Keratinocyte (primary cell): Measurements from ENCODE around the gene NFIC. TPM values are rescaled to one million over a fixed set of nuclear protein-coding genes. Genes with fewer than 3 reads are reported as not detected.
A peak's percentile ranks its signal among the peaks of the same experiment; 100 is the strongest.

ENCODE experiments used
- DNase-seq: peaks from one replicate; pipeline ENCODE4 v3.0.0-alpha.2; 2011; ENCODE audit warnings: low read depth, missing footprints, low spot score
- FAIRE-seq: peaks from 2 replicates; lab custom pipeline; 2011; peaks lifted over from hg19 to GRCh38; lab: Jason Lieb, UNC
- H2AFZ ChIP-seq: 2 replicates; pipeline ENCODE4 v1.6.0; 2012; ENCODE audit warnings: low read length, control low read depth, inconsistent platforms; ENCODE audit not compliant: control insufficient read depth
- H3K27ac ChIP-seq: 2 replicates; pipeline ENCODE4 v1.5.1; 2011; ENCODE audit warnings: low read length; ENCODE audit not compliant: control insufficient read depth, insufficient read depth
- H3K27me3 ChIP-seq: 3 replicates; pipeline ENCODE4 v1.6.0; 2011; ENCODE audit warnings: low read length; ENCODE audit not compliant: control insufficient read depth, insufficient read depth; ENCODE audit errors: extremely low read depth
- H3K36me3 ChIP-seq, 2 experiments: 2 replicates in 1 of 2; 3 replicates in 1 of 2; pipeline ENCODE4 v1.5.1; 2011; ENCODE audit warnings: low read length in 2 of 2, mild to moderate bottlenecking in 1 of 2; ENCODE audit not compliant: control insufficient read depth in 2 of 2, insufficient read depth in 2 of 2; ENCODE audit errors: extremely low read depth in 1 of 2
- H3K4me1 ChIP-seq: 3 replicates; pipeline ENCODE4 v1.5.1; 2011; ENCODE audit warnings: low read length; ENCODE audit not compliant: control insufficient read depth, insufficient read depth; ENCODE audit errors: extremely low read depth
- H3K4me2 ChIP-seq: 3 replicates; pipeline ENCODE4 v1.6.0; 2011; ENCODE audit warnings: low read depth, low read length; ENCODE audit not compliant: control insufficient read depth, insufficient read depth; ENCODE audit errors: extremely low read depth
- H3K4me3 ChIP-seq, 3 experiments: fragments of 200-600 bp in 1 of 3; sonication (generic) in 1 of 3; 2 replicates in 2 of 3; 3 replicates in 1 of 3; pipeline ENCODE4 v1.5.1; 2011 to 2016; ENCODE audit warnings: low read length in 3 of 3, mild to moderate bottlenecking in 3 of 3, control low read depth in 2 of 3, inconsistent platforms in 1 of 3, low read depth in 1 of 3, mixed read lengths in 1 of 3, mixed run types in 1 of 3, moderate library complexity in 1 of 3; ENCODE audit not compliant: control insufficient read depth in 2 of 3, insufficient read depth in 2 of 3; ENCODE audit errors: extremely low read depth in 1 of 3
- H3K79me2 ChIP-seq: 2 replicates; pipeline ENCODE4 v1.6.0; 2012; ENCODE audit warnings: low read length; ENCODE audit not compliant: control insufficient read depth, insufficient read depth
- H3K9ac ChIP-seq: 3 replicates; pipeline ENCODE4 v1.6.0; 2011; ENCODE audit warnings: low read length; ENCODE audit not compliant: control insufficient read depth, insufficient read depth; ENCODE audit errors: extremely low read depth
- H3K9me1 ChIP-seq: 3 replicates; pipeline ENCODE4 v1.6.0; 2011; ENCODE audit warnings: low read length; ENCODE audit not compliant: control insufficient read depth, insufficient read depth; ENCODE audit errors: extremely low read depth
- H3K9me3 ChIP-seq: 2 replicates; pipeline ENCODE4 v1.5.1; 2012; ENCODE audit warnings: low read depth, low read length; ENCODE audit not compliant: control insufficient read depth
- H4K20me1 ChIP-seq: 3 replicates; pipeline ENCODE4 v1.6.0; 2011; ENCODE audit warnings: low read length; ENCODE audit not compliant: control insufficient read depth, insufficient read depth; ENCODE audit errors: extremely low read depth
- CTCF ChIP-seq, 3 experiments: IDR thresholded peaks in 1 of 3; conservative IDR thresholded peaks in 1 of 3; optimal IDR thresholded peaks in 1 of 3; 2 replicates in 2 of 3; 3 replicates in 1 of 3; pipeline versions ENCODE3 to v1.5.1; 2011; ENCODE audit warnings: low read length in 3 of 3, mild to moderate bottlenecking in 3 of 3, moderate library complexity in 2 of 3, control low read depth in 1 of 3, inconsistent platforms in 1 of 3; ENCODE audit not compliant: insufficient read depth in 2 of 3; ENCODE audit errors: extremely low read depth in 1 of 3
- EZH2 ChIP-seq: IDR thresholded peaks from one replicate; pipeline ENCODE4 v1.6.1; 2012; ENCODE audit warnings: inconsistent platforms, mild to moderate bottlenecking, low read length, moderate library complexity
- dilution Hi-C: fragments of 300-500 bp; cut with MboI; formaldehyde crosslinking; loops from one replicate; pipeline ENCODE4 v1.7.0; 2020; ENCODE audit warnings: low sequenced_read_pairs; ENCODE audit not compliant: extremely low pct_ligation_motif_present
- polyA plus RNA-seq, 5 experiments: library from polyadenylated mRNA; depleted of rRNA in 3 of 5; stranded (reverse) in 3 of 5; stranded (forward) in 1 of 5; unstranded in 1 of 5; fragments of >200 nt; gene quantifications; 1 replicate in 1 of 5; 2 replicates in 3 of 5; 3 replicates in 1 of 5; pipeline versions ENCODE4 v1.2.1 to v1.2.3, GENCODE V29; 2011 to 2012; ENCODE audit warnings: missing spikeins in 2 of 5, low read depth in 1 of 5, low replicate concordance in 1 of 5

The NFIC gene
- polyA plus RNA-seq, 1 donor (not counting 4 experiments of a cell fraction or from before 2014, with no cell fraction given), result 2.4 TPM

- dilution Hi-C loops, result no loop called here
- no peak for DNase-seq
- FAIRE-seq, result no peak
These were observed 133.5 kb downstream of the NFIC start for GRCh38 chr19:3499738-3500428.

GRCh38 chr19:3500429-3501101, 134.2 kb downstream of the NFIC start, which contains the start of gene DOHH:
DOHH (minus strand) TSS chr19:3500674; CDS start chr19:3496814, 3,860 bp downstream.
- no peak for TF ChIP-seq EZH2
- no peak for TF ChIP-seq CTCF (optimal IDR thresholded peaks at IDR 0.05 in 1 of 3, IDR thresholded peaks at IDR 0.05 in 1 of 3, conservative IDR thresholded peaks at IDR 0.05 in 1 of 3; ENCODE audit: extremely low read depth in 1 of 3, insufficient read depth in 2 of 3, low read length in 3 of 3)
- peak; percentile 93 for DNase-seq
- Histone ChIP-seq H3K9me1 (peaks cover 3% of the 10 kb centered on the region), H3K4me2 (peak within 1 kb of the TSS; percentile 92), H3K9me3 (no peaks in the 10 kb centered on the region), H3K27ac (peak within 1 kb of the TSS; percentile 99), H3K4me3 (peak within 1 kb of the TSS; percentile 78 to 99 (median 97)), H2AFZ (peak within 1 kb of the TSS; percentile 99), H4K20me1 (no peaks in the 10 kb centered on the region), H3K36me3 (peaks cover 0 to 11% of the 10 kb centered on the region in 2 experiments), H3K79me2 (peaks cover 30% of the 10 kb centered on the region), H3K9ac (peak within 1 kb of the TSS; percentile 99), H3K27me3 (no peaks in the 10 kb centered on the region), H3K4me1 (peaks cover 10% of the 10 kb centered on the region)
- dilution Hi-C loops, result no loop called here
- FAIRE-seq, result peak; percentile 76

More at GRCh38 chr19:3499738-3500428, 133.5 kb downstream of the NFIC start:
- no peaks in the 10 kb centered on the region for H3K9me3 ChIP-seq
- H3K4me1 ChIP-seq, result peaks cover 8% of the 10 kb centered on the region
- H3K4me2 ChIP-seq, result peak overlapping the region; percentile 92
- peaks cover 30% of the 10 kb centered on the region for H3K79me2 ChIP-seq
- H3K27ac ChIP-seq, result peak overlapping the region; percentile 99
- peaks cover 4 to 13% of the 10 kb centered on the region in 2 experiments for H3K36me3 ChIP-seq
- H4K20me1 ChIP-seq, result no peaks in the 10 kb centered on the region
- peaks cover 3% of the 10 kb centered on the region for H3K9me1 ChIP-seq
- TF ChIP-seq EZH2 (no peak), CTCF (optimal IDR thresholded peaks at IDR 0.05 in 1 of 3, IDR thresholded peaks at IDR 0.05 in 1 of 3, conservative IDR thresholded peaks at IDR 0.05 in 1 of 3; ENCODE audit: extremely low read depth in 1 of 3, insufficient read depth in 2 of 3, low read length in 3 of 3) (no peak)
- no peaks in the 10 kb centered on the region for H3K27me3 ChIP-seq
- H3K4me3 ChIP-seq, result peak overlapping the region; percentile 78 to 99 (median 97)
- H2AFZ ChIP-seq, result peak overlapping the region; percentile 99
- H3K9ac ChIP-seq, result peak overlapping the region; percentile 99
